ENCODE measurements around the gene MAML2. TPM values are rescaled to one million over a fixed set of nuclear protein-coding genes. Genes with fewer than 3 reads are reported as not detected.

MAML2 gene
- polyA plus RNA-seq, 1 of the 3 experiments (the other 2 are of a cell fraction) = 20.1 TPM

DNA sequence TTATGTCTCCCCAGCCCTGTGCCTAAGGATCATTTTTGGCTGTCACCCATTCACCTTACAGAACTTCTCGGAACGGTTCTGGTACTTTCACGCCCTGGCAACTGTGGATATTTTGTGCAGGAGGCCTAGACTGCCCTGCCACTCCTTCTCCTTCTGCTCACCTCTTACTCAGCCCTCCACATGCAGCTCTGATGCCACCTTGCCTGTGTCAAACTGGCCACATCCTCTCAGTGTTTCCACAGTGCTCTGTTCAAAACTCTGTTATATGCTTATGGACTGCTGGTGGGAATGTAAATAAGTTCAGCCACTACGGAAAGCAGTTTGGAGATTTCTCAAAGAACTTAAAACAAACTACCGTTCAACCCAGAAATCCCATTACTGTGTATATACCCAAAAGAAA is 318.3 kb downstream of the MAML2 start:
- Histone ChIP-seq H3K9me3 (no peaks in the 10 kb centered on the region), H4K20me1 (ENCODE audit: insufficient read depth) (no peaks in the 10 kb centered on the region), H3K36me3 (replicated peaks in 1 of 2; ENCODE audit: control insufficient read depth in 1 of 2, insufficient read depth in 2 of 2, low read length in 1 of 2) (no peaks in the 10 kb centered on the region), H3K4me1 (ENCODE audit: control insufficient read depth in 1 of 2, insufficient read depth in 2 of 2, low read depth in 1 of 2, low read length in 1 of 2) (peaks cover 0 to 2% of the 10 kb centered on the region in 2 experiments; a peak in 1 of 4 replicates), H3K4me2 (no peak overlapping the region), H3K79me2 (ENCODE audit: insufficient read depth) (peaks cover 22% of the 10 kb centered on the region; the same call in 1 of the 2 replicates), H3K4me3 (ENCODE audit: low read depth in 2 of 2, low read length in 1 of 2) (no peak overlapping the region), H3K27ac (ENCODE audit: low read depth in 2 of 2, low read length in 1 of 2) (no peak overlapping the region), H3K9ac (no peak overlapping the region), H3F3A (replicated peaks; ENCODE audit: insufficient read depth) (peaks cover 10% of the 10 kb centered on the region), H3K9me2 (no peaks in the 10 kb centered on the region), H2AFZ (ENCODE audit: low read depth) (no peak overlapping the region), H3K27me3 (ENCODE audit: insufficient read depth) (no peaks in the 10 kb centered on the region)
- 96% methylated on average over 5 of the region's 5 CpGs for WGBS (ENCODE audit: low lambda C conversion rate)
- CTCF ChIA-PET = no interaction called here
- TF ChIP-seq CTCF (IDR thresholded peaks at IDR 0.05) = no peak
- TF ChIP-seq, protein P1, sequence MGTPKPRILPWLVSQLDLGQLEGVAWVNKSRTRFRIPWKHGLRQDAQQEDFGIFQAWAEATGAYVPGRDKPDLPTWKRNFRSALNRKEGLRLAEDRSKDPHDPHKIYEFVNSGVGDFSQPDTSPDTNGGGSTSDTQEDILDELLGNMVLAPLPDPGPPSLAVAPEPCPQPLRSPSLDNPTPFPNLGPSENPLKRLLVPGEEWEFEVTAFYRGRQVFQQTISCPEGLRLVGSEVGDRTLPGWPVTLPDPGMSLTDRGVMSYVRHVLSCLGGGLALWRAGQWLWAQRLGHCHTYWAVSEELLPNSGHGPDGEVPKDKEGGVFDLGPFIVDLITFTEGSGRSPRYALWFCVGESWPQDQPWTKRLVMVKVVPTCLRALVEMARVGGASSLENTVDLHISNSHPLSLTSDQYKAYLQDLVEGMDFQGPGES (IDR thresholded peaks at IDR 0.05; ENCODE audit: low read depth, low read length) = no peak
- TF ChIP-seq SMC3 (IDR thresholded peaks at IDR 0.05; ENCODE audit: low read depth, low read length) = no peak
- TF ChIP-seq USF2 (IDR thresholded peaks at IDR 0.05; ENCODE audit: borderline replicate concordance, low read depth, low read length) = no peak
- TF ChIP-seq MEF2A (IDR thresholded peaks at IDR 0.05; ENCODE audit: borderline replicate concordance, low read depth) = no peak
- no peak for TF ChIP-seq ELF1 (IDR thresholded peaks at IDR 0.05)
- POLR2A ChIA-PET = no interaction called here
- no peak for DNase-seq

GRCh38 chr11:96023275-96023674 is 319.7 kb downstream of the MAML2 start:
- H3K9me3 ChIP-seq = no peaks in the 10 kb centered on the region
- DNase-seq = no peak
- ChIA-PET POLR2A (no interaction called here), CTCF (interaction anchor here (0.8 to 1.5 kb wide), 2 partner anchors 10 to 320 kb away, joined by 3 to 5 read pairs; no protein-coding TSS in a partner anchor)
- H3K4me3 ChIP-seq (ENCODE audit: low read depth in 2 of 2, low read length in 1 of 2) = no peak overlapping the region
- no peaks in the 10 kb centered on the region for H4K20me1 ChIP-seq (ENCODE audit: insufficient read depth)
- no peak overlapping the region for H2AFZ ChIP-seq (ENCODE audit: low read depth)
- H3K27me3 ChIP-seq (ENCODE audit: insufficient read depth) = no peaks in the 10 kb centered on the region
- no peak overlapping the region for H3K27ac ChIP-seq (ENCODE audit: low read depth in 2 of 2, low read length in 1 of 2)
- no peak for TF ChIP-seq SIN3A (IDR thresholded peaks at IDR 0.05; ENCODE audit: borderline replicate concordance, low read depth, low read length)
- no peak for TF ChIP-seq EP300 (IDR thresholded peaks at IDR 0.05; ENCODE audit: borderline replicate concordance in 1 of 2, low read depth in 1 of 2, low read length in 1 of 2)
- TF ChIP-seq FOSL2 (IDR thresholded peaks at IDR 0.05; ENCODE audit: borderline replicate concordance, low read depth) = no peak
- TF ChIP-seq GATA2 (CRISPR knock-in tag; IDR thresholded peaks at IDR 0.05) = no peak
- no peak for TF ChIP-seq YY1 (IDR thresholded peaks at IDR 0.05; ENCODE audit: low read depth)
- TF ChIP-seq POLR2AphosphoS5 (IDR thresholded peaks at IDR 0.05; ENCODE audit: low read depth, low read length) = no peak
- TF ChIP-seq MXI1 (IDR thresholded peaks at IDR 0.05; ENCODE audit: low read depth, low read length) = no peak
- no peak for TF ChIP-seq RCOR1 (IDR thresholded peaks at IDR 0.05; ENCODE audit: low read length)
- no peak for TF ChIP-seq FOXJ3 (CRISPR knock-in tag; IDR thresholded peaks at IDR 0.05)
- no peak for TF ChIP-seq TCF12 (IDR thresholded peaks at IDR 0.05)
- no peak for TF ChIP-seq FOXM1 (IDR thresholded peaks at IDR 0.05; ENCODE audit: low read depth)
- TF ChIP-seq MAX (IDR thresholded peaks at IDR 0.05; ENCODE audit: low read depth) = no peak
- TF ChIP-seq RFX5 (IDR thresholded peaks at IDR 0.05; ENCODE audit: low read length) = no peak
- no peak for TF ChIP-seq MEF2A (IDR thresholded peaks at IDR 0.05; ENCODE audit: borderline replicate concordance, low read depth)
- no peak for TF ChIP-seq ELF1 (IDR thresholded peaks at IDR 0.05)
- no peak for TF ChIP-seq SMC3 (IDR thresholded peaks at IDR 0.05; ENCODE audit: low read depth, low read length)
- H3K9me2 ChIP-seq = no peaks in the 10 kb centered on the region
- H3K79me2 ChIP-seq (ENCODE audit: insufficient read depth) = peaks cover 16% of the 10 kb centered on the region; the same call in 1 of the 2 replicates
- WGBS (ENCODE audit: low lambda C conversion rate) = 97% methylated on average over 5 of the region's 7 CpGs
- no peaks in the 10 kb centered on the region for H3K36me3 ChIP-seq (replicated peaks in 1 of 2; ENCODE audit: control insufficient read depth in 1 of 2, insufficient read depth in 2 of 2, low read length in 1 of 2)
- no peak overlapping the region for H3K9ac ChIP-seq
- H3K4me1 ChIP-seq (ENCODE audit: control insufficient read depth in 1 of 2, insufficient read depth in 2 of 2, low read depth in 1 of 2, low read length in 1 of 2) = peaks cover 0 to 2% of the 10 kb centered on the region in 2 experiments; a peak in 1 of 4 replicates
- no peak overlapping the region for H3K4me2 ChIP-seq
- peaks cover 14% of the 10 kb centered on the region for H3F3A ChIP-seq (replicated peaks; ENCODE audit: insufficient read depth)

Measured in SK-N-SH (cell line).